Measurements from ENCODE around the gene ADCY9. TPM values are rescaled to one million over a fixed set of nuclear protein-coding genes. Genes with fewer than 3 reads are reported as not detected.

Gene ADCY9
- total RNA-seq, 1 experiment from 2014 or later, result 11.5 TPM

- TF ChIP-seq PRDM15 (CRISPR knock-in tag; IDR thresholded peaks at IDR 0.05), result no peak
- no peak for TF ChIP-seq EMX1 (CRISPR knock-in tag; IDR thresholded peaks at IDR 0.05)
- TF ChIP-seq ZBTB21 (CRISPR knock-in tag; IDR thresholded peaks at IDR 0.05; ENCODE audit: borderline replicate concordance), result no peak
- no peak for TF ChIP-seq IRF2 (CRISPR knock-in tag; IDR thresholded peaks at IDR 0.05; ENCODE audit: borderline replicate concordance, low read depth)
- TF ChIP-seq NFE2L1 (CRISPR knock-in tag; IDR thresholded peaks at IDR 0.05), result no peak
- TF ChIP-seq FOXK1 (CRISPR knock-in tag; IDR thresholded peaks at IDR 0.05), result no peak
- no peak for TF ChIP-seq FOXP1 (CRISPR knock-in tag; IDR thresholded peaks at IDR 0.05; ENCODE audit: borderline replicate concordance)
- no peak for TF ChIP-seq ZNF532 (CRISPR knock-in tag; IDR thresholded peaks at IDR 0.05; ENCODE audit: borderline replicate concordance)
- no peak for TF ChIP-seq ZNF138 (CRISPR knock-in tag; conservative IDR thresholded peaks at IDR 0.05)
Observed at GRCh38 chr16:3963886-3964685, 152.2 kb downstream of the ADCY9 start (continued).

- DNase-seq (ENCODE audit: low spot score), result no peak
- POLR2A ChIA-PET, result no interaction called here
Observed at GRCh38 chr16:3963203-3963602, 153.0 kb downstream of the ADCY9 start.

More at GRCh38 chr16:3963203-3963602, 153.0 kb downstream of the ADCY9 start:
- peak; percentile 47 for ATAC-seq
- CTCF ChIA-PET, result interaction anchor here (0.6 to 1.8 kb wide), 4 partner anchors 11 to 291 kb away, joined by 3 to 14 read pairs (median 4); no protein-coding TSS in a partner anchor
- H3K4me3 Mint-ChIP-seq, result no peak overlapping the region
- H3K9me3 Mint-ChIP-seq, result no peaks in the 10 kb centered on the region
- peaks cover 14% of the 10 kb centered on the region for H3K4me1 Mint-ChIP-seq
- H3K27ac Mint-ChIP-seq, result peak overlapping the region; percentile 73
- H3K27me3 Mint-ChIP-seq (ENCODE audit: low read depth), result no peaks in the 10 kb centered on the region
- H3K36me3 Mint-ChIP-seq, result peaks cover 2% of the 10 kb centered on the region; the same call in 1 of the 2 replicates
- TF ChIP-seq ELF4 (CRISPR knock-in tag; IDR thresholded peaks at IDR 0.05; ENCODE audit: low read depth) (no peak), ZBTB43 (CRISPR knock-in tag; IDR thresholded peaks at IDR 0.05) (no peak), NFYB (CRISPR knock-in tag; conservative IDR thresholded peaks at IDR 0.05; ENCODE audit: low read depth) (no peak), IRF1 (CRISPR knock-in tag; IDR thresholded peaks at IDR 0.05) (no peak), PRRX2 (CRISPR knock-in tag; IDR thresholded peaks at IDR 0.05) (no peak), ZNF317 (CRISPR knock-in tag; IDR thresholded peaks at IDR 0.05; ENCODE audit: borderline replicate concordance, low read depth) (no peak), NR1H2 (CRISPR knock-in tag; IDR thresholded peaks at IDR 0.05) (no peak), ZNF423 (CRISPR knock-in tag; IDR thresholded peaks at IDR 0.05) (no peak), JAZF1 (CRISPR knock-in tag; IDR thresholded peaks at IDR 0.05) (no peak), ZNF416 (CRISPR knock-in tag; IDR thresholded peaks at IDR 0.05) (no peak), SMAD3 (CRISPR knock-in tag; IDR thresholded peaks at IDR 0.05; ENCODE audit: borderline replicate concordance) (no peak), ARID4B (CRISPR knock-in tag; IDR thresholded peaks at IDR 0.05; ENCODE audit: borderline replicate concordance) (no peak), EMX1 (CRISPR knock-in tag; IDR thresholded peaks at IDR 0.05) (no peak), TCF7 (CRISPR knock-in tag; IDR thresholded peaks at IDR 0.05; ENCODE audit: low read depth) (no peak)
